Measurements from ENCODE around the gene ITSN2. TPM values are rescaled to one million over a fixed set of nuclear protein-coding genes. Genes with fewer than 3 reads are reported as not detected.

ITSN2 gene
- total RNA-seq = 20.2 and 20.5 TPM in 2 replicates

DNA sequence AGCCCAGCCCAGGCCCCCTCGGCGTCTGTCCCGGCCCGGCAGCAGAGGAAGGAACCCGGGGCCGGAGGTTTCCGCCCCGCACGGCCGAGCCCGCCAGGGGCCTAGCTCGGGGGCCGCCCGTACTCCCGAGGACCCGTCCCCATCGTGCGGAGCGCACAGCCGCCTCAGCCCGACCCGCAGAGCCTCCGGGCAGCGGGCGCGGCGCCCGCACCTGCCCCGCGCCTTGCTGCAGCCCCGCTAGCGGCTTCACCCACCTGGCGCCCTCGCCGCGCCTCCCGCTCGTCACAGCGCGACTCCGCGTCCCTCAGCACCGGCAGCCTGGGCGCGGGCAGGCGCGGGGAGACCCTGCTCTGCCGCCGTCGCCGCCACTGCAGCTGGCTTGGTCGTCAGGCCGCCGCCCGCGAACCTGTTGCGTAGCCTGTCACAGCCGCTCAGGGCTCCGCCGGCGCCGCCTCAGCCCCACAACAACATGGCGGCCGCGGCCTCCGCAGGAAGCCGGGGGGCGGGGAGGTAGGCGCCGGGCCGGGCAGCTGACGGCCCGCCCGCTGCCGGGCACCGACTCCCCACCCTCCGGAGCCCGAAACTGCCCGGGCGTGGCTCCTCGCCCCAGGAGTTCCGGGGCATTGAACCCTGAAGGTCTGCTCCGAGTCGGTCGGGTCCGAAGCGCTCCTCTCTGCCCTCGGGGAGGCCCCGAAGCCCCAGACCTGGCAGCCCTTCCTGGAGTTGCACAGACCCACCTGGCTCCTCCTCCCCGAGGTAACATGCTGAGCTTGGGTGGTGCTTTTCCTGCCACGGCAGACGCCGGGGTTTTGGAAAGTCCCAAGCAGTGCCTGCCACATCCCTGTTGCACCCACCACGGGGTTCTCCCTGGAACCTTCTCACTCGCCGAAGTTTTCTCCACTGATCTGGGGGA, at the start of gene ITSN2:
Gene ITSN2 (minus strand): TSS at position 487 of the 913 bp plus-strand sequence. CDS start 32,454 bp downstream, outside the sequence.

DNA sequence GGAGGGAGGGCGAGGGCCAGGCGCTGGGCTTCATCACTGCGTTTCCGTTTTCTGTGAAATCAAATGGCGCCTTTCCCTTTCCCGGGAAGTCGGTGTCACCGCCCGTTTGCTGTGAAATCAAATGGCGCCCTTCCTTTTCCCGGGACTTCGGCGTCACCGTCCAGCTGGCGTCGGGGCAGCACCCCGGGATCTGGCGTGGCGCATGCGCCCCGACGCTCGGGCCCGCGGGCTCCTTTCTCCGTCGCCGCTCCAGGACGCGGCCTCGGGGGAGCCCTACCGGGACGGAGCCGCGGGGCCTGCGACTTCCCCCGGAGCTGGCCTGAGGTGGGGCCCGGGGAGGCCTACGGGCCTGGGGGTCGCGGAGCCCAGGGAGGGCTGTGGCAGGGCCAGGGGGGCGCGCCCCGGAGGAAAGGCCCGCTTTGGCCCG, 185.5 kb downstream of the ITSN2 start, which contains the start of gene FAM228A:
Gene FAM228A (plus strand): TSS at position 203 of the 427 bp plus-strand sequence. CDS start 428 bp downstream, outside the sequence.

Other genes with a start within 250 kb of the ITSN2 start
- 0.28 and 0.46 TPM in 2 replicates for gene PFN4, start 237.2 kb downstream of the ITSN2 start, total RNA-seq
- 7.5 and 9.8 TPM in 2 replicates for gene FAM228B, start 237.1 kb downstream of the ITSN2 start, total RNA-seq
- gene FAM228A, start 185.5 kb downstream of the ITSN2 start, total RNA-seq = under 0.01 and 0.18 TPM in 2 replicates
- 11.9 and 12.6 TPM in 2 replicates for gene NCOA1, start 130.7 kb upstream of the ITSN2 start, total RNA-seq

Measured in smooth muscle cell of bladder (primary cell).